Thyroid gland (tissue), 4 donors: ENCODE data around the gene CCDC154.

Source experiments
- POLR2A ChIP-seq, 2 donors: fragments of 450-650 bp; IDR thresholded peaks; one replicate each; pipeline ENCODE4 v1.6.1; 2017; ENCODE audit warnings: antibody characterized with exemption in 2 of 2, mild to moderate bottlenecking in 2 of 2, moderate library complexity in 1 of 2
- TF ChIP-seq, protein P1 (sequence below), 6 experiments: fragments of 200-600 bp in 3 of 6; fragments of 450-650 bp in 3 of 6; sonication (generic) in 3 of 6; IDR thresholded peaks; one replicate each; pipeline ENCODE4 v1.5.1; 2016 to 2019; ENCODE audit warnings: antibody characterized with exemption in 6 of 6, mild to moderate bottlenecking in 2 of 6, inconsistent platforms in 1 of 6, moderate library complexity in 1 of 6

DNA sequence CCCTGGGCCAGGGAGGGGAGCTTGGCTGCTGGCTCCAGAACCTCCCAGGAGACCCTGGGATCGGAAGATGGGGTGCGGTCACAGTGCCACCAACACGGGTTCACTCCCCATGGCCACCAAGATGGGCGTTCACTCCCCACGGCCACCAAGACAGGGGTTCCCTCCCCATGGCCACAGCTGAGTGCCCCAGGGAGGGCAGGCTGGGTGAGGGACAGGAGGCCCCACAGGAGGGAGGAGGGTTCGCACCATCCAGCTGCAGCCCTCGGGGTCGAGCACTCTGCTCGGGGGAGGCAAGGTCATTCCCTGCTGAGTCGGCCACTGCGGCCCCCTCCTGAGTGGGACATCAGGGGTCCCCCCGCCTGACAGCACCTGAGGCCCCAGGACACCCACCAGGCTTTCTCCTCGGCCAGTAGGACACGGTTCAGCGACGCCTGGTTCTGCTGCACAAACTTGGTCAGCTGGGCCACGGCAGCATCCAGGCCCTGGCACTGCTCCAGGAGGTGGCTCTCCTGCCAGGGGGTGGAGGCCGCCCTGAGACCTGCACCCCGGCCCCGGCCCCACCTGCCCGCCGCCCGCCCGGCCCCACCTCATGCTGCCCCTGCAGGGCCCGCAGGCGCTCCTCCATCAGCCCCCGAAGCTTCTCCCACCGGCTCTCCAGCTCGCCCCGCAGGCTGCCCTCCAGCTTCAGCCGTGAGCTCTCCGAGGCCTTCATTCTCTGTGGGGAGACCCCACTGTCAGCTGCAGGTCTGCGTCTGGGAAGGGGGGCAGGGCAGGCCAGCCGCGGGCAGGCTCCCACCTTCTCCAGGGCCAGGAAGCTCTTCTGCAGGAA lies 5.9 kb downstream of the CCDC154 start:
- TF ChIP-seq, protein P1, sequence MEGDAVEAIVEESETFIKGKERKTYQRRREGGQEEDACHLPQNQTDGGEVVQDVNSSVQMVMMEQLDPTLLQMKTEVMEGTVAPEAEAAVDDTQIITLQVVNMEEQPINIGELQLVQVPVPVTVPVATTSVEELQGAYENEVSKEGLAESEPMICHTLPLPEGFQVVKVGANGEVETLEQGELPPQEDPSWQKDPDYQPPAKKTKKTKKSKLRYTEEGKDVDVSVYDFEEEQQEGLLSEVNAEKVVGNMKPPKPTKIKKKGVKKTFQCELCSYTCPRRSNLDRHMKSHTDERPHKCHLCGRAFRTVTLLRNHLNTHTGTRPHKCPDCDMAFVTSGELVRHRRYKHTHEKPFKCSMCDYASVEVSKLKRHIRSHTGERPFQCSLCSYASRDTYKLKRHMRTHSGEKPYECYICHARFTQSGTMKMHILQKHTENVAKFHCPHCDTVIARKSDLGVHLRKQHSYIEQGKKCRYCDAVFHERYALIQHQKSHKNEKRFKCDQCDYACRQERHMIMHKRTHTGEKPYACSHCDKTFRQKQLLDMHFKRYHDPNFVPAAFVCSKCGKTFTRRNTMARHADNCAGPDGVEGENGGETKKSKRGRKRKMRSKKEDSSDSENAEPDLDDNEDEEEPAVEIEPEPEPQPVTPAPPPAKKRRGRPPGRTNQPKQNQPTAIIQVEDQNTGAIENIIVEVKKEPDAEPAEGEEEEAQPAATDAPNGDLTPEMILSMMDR (IDR thresholded peaks at IDR 0.05), result no peak
- no peak for TF ChIP-seq POLR2A (IDR thresholded peaks at IDR 0.05)
